Measurements from ENCODE around the gene CA7.

The CA7 gene

GRCh38 chr16:66899310-66899944 lies 55.2 kb downstream of the CA7 start:
- no peak for DNase-seq

GRCh38 chr16:66899945-66900710 lies 55.9 kb downstream of the CA7 start:
- peak; percentile 55 for DNase-seq

GRCh38 chr16:66900721-66901441 lies 56.7 kb downstream of the CA7 start:
- DNase-seq = no peak

GRCh38 chr16:66901626-66902025 lies 57.4 kb downstream of the CA7 start:
- no peak for DNase-seq

- no peak for DNase-seq
These were observed 58.7 kb downstream of the CA7 start for GRCh38 chr16:66902648-66903543.

Measured in suppressor macrophage treated with lipopolysaccharide for 4 hours (primary cell).